ENCODE results near the gene MTMR3. TPM values are rescaled to one million over a fixed set of nuclear protein-coding genes. Genes with fewer than 3 reads are reported as not detected.

MTMR3 gene
- total RNA-seq, 4 donors from 2014 or later, result 34.9 to 45.9 (median 41.9) TPM

GRCh38 chr22:30064172-30064571 lies 181.2 kb downstream of the MTMR3 start:
- peaks cover 0 to 29% (median 0%) of the 10 kb centered on the region in 3 donors for H3K9me3 ChIP-seq
- H3K27ac ChIP-seq, result no peak overlapping the region
- no peaks in the 10 kb centered on the region for H3K27me3 ChIP-seq
- no peak for ATAC-seq
- H3K4me1 ChIP-seq, result no peaks in the 10 kb centered on the region
- no peaks in the 10 kb centered on the region for H3K36me3 ChIP-seq
- TF ChIP-seq POLR2A (IDR thresholded peaks at IDR 0.05) (no peak), CTCF (IDR thresholded peaks at IDR 0.05) (no peak), EP300 (IDR thresholded peaks at IDR 0.05) (no peak), POLR2AphosphoS5 (IDR thresholded peaks at IDR 0.05) (no peak)
- no peak overlapping the region for H3K4me3 ChIP-seq

GRCh38 chr22:30073743-30074142 lies 190.8 kb downstream of the MTMR3 start:
- 43 to 63% methylated on average over 1 to 2 of the region's 2 CpGs for WGBS, 2 donors (ENCODE audit: low coverage in 1 of 2)
- no peak overlapping the region for H3K27ac ChIP-seq
- no peak for ATAC-seq
- no peaks in the 10 kb centered on the region for H3K36me3 ChIP-seq
- peaks cover 0 to 7% (median 0%) of the 10 kb centered on the region in 3 donors for H3K9me3 ChIP-seq
- TF ChIP-seq CTCF (IDR thresholded peaks at IDR 0.05) (no peak), POLR2A (IDR thresholded peaks at IDR 0.05) (no peak), EP300 (IDR thresholded peaks at IDR 0.05) (no peak)
- H3K27me3 ChIP-seq, result peaks cover 21% of the 10 kb centered on the region
- no peaks in the 10 kb centered on the region for H3K4me1 ChIP-seq
- no peak overlapping the region for H3K4me3 ChIP-seq

- Histone ChIP-seq H3K27me3 (peaks cover 25% of the 10 kb centered on the region), H3K36me3 (no peaks in the 10 kb centered on the region), H3K4me1 (no peaks in the 10 kb centered on the region), H3K4me3 (no peak overlapping the region), H3K27ac (no peak overlapping the region), H3K9me3 (peaks cover 0 to 7% (median 0%) of the 10 kb centered on the region in 3 donors)
- ATAC-seq, result no peak
- TF ChIP-seq POLR2AphosphoS5 (IDR thresholded peaks at IDR 0.05), result no peak
- TF ChIP-seq POLR2A (IDR thresholded peaks at IDR 0.05), result no peak
- WGBS, 2 donors (ENCODE audit: low coverage in 1 of 2), result 33 to 67% methylated on average over 1 to 3 of the region's 3 CpGs
Measured at GRCh38 chr22:30074147-30074546, 191.2 kb downstream of the MTMR3 start.

- TF ChIP-seq CTCF (IDR thresholded peaks at IDR 0.05) (no peak), POLR2AphosphoS5 (IDR thresholded peaks at IDR 0.05) (no peak), POLR2A (IDR thresholded peaks at IDR 0.05) (no peak), EP300 (IDR thresholded peaks at IDR 0.05) (no peak)
- no peak overlapping the region for H3K27ac ChIP-seq
- H3K9me3 ChIP-seq, result peaks cover 0 to 7% (median 0%) of the 10 kb centered on the region in 3 donors
- WGBS, 2 donors (ENCODE audit: low coverage in 1 of 2), result 73 to 83% methylated on average over 3 of the region's 3 CpGs
- no peak for ATAC-seq
- H3K4me3 ChIP-seq, result no peak overlapping the region
- no peaks in the 10 kb centered on the region for H3K36me3 ChIP-seq
- H3K27me3 ChIP-seq, result peaks cover 34% of the 10 kb centered on the region
- peaks cover 0 to 2% (median 0%) of the 10 kb centered on the region in 3 donors for H3K4me1 ChIP-seq
Measured at GRCh38 chr22:30074994-30075393, 192.0 kb downstream of the MTMR3 start.

GRCh38 chr22:30077279-30077880 lies 194.4 kb downstream of the MTMR3 start:
- no peak for ATAC-seq
- H3K27ac ChIP-seq, result no peak overlapping the region
- peaks cover 0 to 6% (median 0%) of the 10 kb centered on the region in 3 donors for H3K4me1 ChIP-seq
- peaks cover 0 to 2% (median 0%) of the 10 kb centered on the region in 3 donors for H3K9me3 ChIP-seq
- peaks cover 44% of the 10 kb centered on the region for H3K27me3 ChIP-seq
- H3K4me3 ChIP-seq, result no peak overlapping the region
- 75 to 84% methylated on average over 3 of the region's 3 CpGs for WGBS, 2 donors (ENCODE audit: low coverage in 1 of 2)
- no peaks in the 10 kb centered on the region for H3K36me3 ChIP-seq
- TF ChIP-seq POLR2A (IDR thresholded peaks at IDR 0.05) (no peak), EP300 (IDR thresholded peaks at IDR 0.05) (no peak), POLR2AphosphoS5 (IDR thresholded peaks at IDR 0.05) (no peak), CTCF (IDR thresholded peaks at IDR 0.05) (no peak)

Measured in gastroesophageal sphincter (tissue), 4 donors.